Right kidney (tissue), 1 donor: ENCODE measurements around the gene RAPGEF6.

Experiments used
- DNase-seq: peaks from one replicate; pipeline ENCODE4 v3.0.0-alpha.2; 2016

The RAPGEF6 gene

DNA sequence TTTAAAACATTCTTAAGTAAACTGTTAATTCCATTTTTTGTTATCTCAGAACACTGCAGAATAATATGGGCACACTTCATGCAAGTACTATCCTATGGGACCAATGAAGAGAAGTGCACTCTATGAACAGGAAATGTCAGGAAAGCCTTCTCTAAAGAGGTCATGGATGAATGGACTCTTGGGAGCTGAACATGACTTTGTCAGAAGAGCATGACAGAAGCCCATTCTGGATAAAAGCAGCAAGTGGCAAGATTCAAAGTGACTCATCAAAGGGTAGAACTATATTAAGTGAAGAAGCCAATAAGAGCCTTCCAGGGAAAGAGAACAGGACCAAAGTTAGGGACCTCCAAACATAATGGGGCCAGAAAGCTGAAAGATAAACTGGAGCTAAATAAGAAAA lies 94.0 kb downstream of the RAPGEF6 start:
- DNase-seq = no peak

- no peak for DNase-seq
Observed at GRCh38 chr5:131539251-131539650, 95.8 kb downstream of the RAPGEF6 start.

- no peak for DNase-seq
Observed at GRCh38 chr5:131538177-131538593, 96.8 kb downstream of the RAPGEF6 start.

DNA sequence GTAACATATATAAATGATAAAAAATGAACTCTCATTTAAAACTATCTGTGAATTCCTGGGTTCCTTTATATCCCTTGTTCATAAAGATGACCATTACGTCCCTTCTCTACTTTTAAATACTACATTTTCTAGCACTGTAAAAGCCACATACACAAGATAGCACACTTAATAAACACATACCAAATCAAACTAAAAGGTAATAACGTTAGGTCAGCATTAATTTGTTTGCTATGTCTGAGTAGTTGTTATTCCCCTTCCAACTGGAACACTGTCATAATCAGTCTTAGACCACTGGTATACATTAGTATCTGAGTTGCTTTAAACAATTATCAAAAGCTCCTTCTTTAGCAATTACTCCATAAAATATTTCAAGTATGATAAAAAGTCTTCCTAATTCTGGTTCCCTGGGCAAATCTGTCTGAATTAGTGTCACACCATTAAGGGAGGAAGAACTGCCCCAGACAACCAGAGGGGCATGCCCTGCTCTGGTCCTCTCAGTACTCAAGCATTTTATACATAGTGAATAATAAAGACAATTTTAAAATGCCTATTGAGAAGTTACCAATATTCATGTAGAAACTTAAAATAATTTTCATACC lies 98.1 kb downstream of the RAPGEF6 start:
- no peak for DNase-seq

GRCh38 chr5:131536211-131536826 lies 98.7 kb downstream of the RAPGEF6 start:
- DNase-seq = no peak

GRCh38 chr5:131534974-131535373 lies 100.1 kb downstream of the RAPGEF6 start:
- no peak for DNase-seq

DNA sequence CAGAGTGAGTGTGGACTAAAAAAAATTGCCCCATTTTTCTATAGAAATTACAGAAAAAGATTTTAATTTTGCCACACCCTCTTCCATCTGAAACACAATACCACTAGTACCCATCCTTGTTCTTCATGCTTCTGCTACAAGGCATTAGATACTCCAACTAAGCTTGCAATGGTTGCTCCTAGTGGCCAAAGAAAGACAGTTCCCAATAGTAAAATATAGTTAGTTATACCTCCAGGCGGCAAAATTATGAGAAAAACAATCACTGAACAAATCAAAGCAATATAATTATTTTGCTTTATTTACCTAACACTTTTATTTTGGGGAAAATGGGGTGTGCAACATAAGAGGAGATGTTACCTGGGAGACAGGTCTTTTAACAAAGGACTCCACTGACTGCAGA lies 101.2 kb downstream of the RAPGEF6 start:
- DNase-seq = no peak

DNA sequence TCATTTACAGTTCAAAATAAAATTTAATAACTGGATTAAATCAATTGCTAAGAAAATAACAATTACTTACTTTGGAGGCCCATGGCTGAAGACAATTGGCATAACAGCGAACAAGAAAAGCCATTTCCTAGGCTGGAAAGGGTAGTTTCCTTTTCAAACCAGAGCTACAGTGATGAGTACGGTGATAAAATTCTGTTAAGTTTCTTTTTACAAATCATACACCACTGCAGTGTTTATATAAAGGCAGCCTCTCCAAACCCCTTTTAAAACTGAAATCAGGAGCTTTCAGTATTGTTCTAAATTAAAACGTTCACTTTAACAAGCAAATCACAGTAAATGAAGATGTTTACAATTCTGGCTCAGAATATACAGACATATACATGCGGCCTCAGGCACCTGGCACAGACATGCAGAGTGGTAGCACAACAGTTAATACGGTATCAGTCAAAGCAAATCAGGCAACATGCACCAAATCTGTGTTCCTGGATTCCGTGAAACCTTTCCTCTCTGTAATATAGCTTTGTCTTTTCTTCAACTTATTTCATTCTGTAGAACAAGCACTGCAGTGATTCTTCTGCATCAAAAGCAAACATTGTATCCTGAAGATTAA lies 102.9 kb downstream of the RAPGEF6 start:
- DNase-seq = no peak

DNA sequence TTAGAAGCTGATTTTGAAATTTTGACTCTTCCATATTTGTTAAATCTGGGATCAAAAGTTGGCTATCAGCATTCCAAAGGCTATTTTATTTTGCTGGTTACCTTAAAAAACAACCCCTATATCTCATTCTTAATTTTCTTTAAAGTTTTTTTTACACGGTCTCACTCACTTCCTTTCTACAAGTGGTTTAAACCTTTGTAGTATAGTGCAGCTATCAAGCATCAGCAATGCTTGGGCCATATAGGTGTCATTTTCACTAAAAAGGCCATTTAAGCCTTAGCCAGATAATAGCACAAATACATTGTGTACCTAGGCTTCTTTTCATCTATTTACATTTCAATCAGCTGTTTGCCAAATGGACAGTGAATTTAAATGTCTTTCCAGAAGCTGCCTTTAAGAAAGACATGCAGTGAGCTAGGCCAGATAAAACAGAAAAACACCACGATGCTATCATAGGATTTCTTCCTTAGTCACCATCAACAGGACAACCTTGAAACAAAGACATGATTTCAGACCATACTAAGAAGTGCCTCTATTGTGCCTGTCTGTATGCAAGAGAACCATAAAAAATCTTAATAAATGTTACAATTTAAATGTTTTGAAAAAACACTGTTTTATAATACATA lies 104.2 kb downstream of the RAPGEF6 start:
- DNase-seq = no peak

GRCh38 chr5:131528682-131529081 lies 106.3 kb downstream of the RAPGEF6 start:
- DNase-seq = no peak

GRCh38 chr5:131525805-131526204 lies 109.2 kb downstream of the RAPGEF6 start:
- no peak for DNase-seq

DNA sequence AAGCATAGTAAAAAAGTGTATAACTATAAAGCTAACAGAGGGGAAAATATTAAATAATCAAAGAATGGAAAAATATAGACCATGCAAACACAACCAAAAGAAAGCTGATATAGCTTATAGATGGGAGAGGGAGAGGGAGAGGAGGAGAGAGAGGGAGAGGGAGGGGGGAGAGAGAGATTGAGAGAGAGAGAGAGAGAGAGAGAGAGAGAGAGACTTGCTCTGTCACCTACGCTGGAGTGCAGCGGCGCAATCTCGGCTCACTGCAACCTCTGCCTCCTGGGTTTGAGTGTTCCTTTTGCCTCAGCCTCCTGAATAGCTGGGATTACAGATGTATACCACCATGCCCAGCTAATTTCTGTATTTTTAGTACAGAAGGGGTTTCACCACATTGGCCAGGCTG lies 110.6 kb downstream of the RAPGEF6 start:
- DNase-seq = no peak

DNA sequence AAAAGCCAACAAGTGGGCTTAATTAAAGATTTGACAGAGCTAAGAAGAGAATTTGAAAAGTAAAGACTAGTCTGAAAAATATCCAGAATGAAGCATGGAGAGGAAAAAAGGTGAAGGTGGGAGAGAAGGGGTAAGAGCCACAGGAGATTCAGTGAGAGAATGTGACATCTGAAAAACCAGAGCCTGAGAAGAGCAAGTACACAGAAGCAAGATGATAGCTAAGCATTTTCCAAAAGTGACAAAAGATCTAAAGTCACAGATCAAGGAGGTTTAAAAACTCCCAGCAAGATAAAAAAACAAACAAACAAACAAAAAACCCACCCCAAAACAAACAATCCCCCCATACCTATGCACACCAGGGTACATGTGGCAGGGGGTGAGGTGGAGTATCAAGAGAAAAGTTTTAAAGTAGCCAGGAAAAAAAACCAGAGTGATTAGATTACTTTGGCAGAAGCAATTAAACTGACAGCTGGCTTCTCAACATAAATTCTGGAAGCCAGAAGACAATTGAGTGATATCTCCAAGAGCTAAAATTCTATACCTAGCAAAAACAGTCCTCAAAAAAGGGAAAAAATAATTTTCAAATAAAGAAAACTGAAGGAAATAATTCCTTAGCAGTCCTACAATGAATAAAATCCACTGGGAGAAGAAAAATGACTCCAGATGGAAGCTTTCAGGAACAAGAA lies 111.4 kb downstream of the RAPGEF6 start:
- no peak for DNase-seq

DNA sequence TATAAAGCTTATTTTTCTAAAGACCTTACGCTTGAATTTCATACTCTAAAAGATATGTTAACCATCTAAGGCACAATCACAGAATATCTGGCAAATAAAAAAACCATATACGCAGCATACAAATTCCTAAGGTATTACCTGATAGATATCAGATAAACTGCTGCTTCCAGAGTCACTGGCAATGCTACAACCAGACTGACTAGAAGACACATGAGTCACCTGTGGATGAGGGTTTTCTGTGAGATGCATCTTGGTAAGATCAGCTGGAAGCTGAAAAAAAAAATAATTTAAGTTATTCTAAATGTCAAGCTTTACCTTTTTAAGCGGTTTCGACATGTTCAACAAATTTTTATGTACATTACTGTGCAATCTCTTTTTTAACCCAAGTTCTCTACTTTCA lies 113.8 kb downstream of the RAPGEF6 start:
- no peak for DNase-seq

DNA sequence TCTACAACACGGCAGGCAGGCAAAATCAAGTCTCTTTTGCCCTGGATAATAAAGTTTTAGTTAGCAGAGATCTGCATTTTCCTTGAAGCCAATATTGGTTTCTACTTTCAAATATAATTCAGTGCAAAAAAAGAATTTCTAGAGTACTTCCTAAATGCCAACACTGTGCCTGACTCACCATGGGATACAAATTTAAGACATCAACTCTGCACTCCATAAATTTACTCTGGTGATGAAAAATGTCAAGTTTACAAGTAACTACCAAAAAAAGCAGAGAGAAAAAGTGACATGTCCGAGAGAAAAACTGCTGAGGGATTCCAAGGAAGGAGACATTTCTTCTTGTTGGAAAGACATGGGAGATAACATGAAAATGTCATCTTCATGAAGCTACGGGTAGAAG lies 119.7 kb downstream of the RAPGEF6 start:
- no peak for DNase-seq

DNA sequence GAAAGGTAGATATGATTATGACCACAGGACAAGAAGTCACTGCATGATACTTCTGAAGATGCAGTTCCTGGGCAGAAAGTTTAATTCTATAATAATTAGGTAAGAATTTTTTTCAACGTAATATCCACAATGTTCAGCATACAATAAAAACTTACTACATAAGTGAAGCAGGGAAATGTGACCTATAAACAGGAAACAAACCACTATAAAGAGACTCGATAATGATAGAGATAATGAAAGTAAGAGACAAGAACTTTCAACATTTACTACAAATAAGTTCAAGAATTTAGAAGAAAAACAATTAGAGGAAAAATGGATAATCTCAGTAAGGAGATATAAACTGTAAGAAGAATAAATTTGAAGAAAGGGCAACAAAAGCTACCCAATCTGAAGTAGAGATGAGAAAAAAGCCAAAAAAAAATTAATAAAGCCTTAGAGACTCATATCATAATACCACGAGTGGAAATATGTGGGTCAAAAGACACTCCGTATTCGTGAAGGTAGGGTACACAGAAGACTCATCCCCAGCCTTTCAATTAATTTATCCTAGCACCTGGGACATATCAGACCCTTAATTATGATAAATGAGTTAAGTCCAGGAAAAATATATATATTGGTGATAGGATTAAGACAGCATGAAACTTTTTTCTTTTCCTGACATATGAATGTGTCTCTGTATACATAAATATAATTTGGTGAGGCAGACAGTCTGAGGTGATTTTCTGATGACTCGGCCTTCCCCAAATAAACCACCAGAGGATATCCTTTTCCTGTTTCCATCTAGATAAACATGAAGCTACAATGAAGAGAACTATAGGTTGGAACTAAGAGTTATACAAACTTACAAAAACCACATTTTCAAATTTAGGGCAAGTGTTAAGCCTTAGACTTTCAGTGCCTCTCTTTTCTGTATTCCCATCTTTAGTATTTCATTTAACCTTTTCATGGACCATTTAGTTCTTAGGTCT lies 120.4 kb downstream of the RAPGEF6 start:
- DNase-seq = no peak

GRCh38 chr5:131513780-131514179 lies 121.2 kb downstream of the RAPGEF6 start:
- no peak for DNase-seq

GRCh38 chr5:131511934-131512333 lies 123.1 kb downstream of the RAPGEF6 start:
- no peak for DNase-seq

- no peak for DNase-seq
Observed at GRCh38 chr5:131509801-131510200, 125.2 kb downstream of the RAPGEF6 start.

GRCh38 chr5:131505237-131505908 lies 129.7 kb downstream of the RAPGEF6 start:
- DNase-seq = no peak

- DNase-seq = no peak
Observed at GRCh38 chr5:131496400-131496713, 138.7 kb downstream of the RAPGEF6 start.
